Mucosa of stomach (tissue), 1 donor: ENCODE measurements around the gene OR56B1.
"Not testable (repeated sequence)": the region's sequence is repeated elsewhere in the genome, so short reads cannot be mapped to it uniquely, and the experiment has no call there.

ENCODE experiments used
- H3K27me3 ChIP-seq: one replicate; pipeline ENCODE4 v1.7.0; 2013; ENCODE audit warnings: mild to moderate bottlenecking, low read length; ENCODE audit not compliant: control insufficient read depth, insufficient read depth
- H3K36me3 ChIP-seq: one replicate; pipeline ENCODE4 v1.7.0; 2013; ENCODE audit warnings: low read length; ENCODE audit not compliant: control insufficient read depth, insufficient read depth
- H3K4me1 ChIP-seq: one replicate; pipeline ENCODE4 v1.7.0; 2013; ENCODE audit warnings: mild to moderate bottlenecking, low read length; ENCODE audit not compliant: control insufficient read depth, insufficient read depth
- H3K4me3 ChIP-seq: one replicate; pipeline ENCODE4 v1.7.0; 2013; ENCODE audit warnings: low read length
- H3K9ac ChIP-seq: one replicate; pipeline ENCODE4 v1.7.0; 2013; ENCODE audit warnings: mild to moderate bottlenecking, low read length, moderate library complexity
- H3K9me3 ChIP-seq: one replicate; pipeline ENCODE4 v1.7.0; 2013; ENCODE audit warnings: mild to moderate bottlenecking, low read length, moderate library complexity; ENCODE audit not compliant: control insufficient read depth
- donor health status: Pancreatic carcinoma.

Gene OR56B1

GRCh38 chr11:5701055-5701577, 35.1 kb upstream of the OR56B1 start:
- H3K4me3 ChIP-seq = no peak overlapping the region
- no peak overlapping the region for H3K9ac ChIP-seq
- no peaks in the 10 kb centered on the region for H3K36me3 ChIP-seq
- no peaks in the 10 kb centered on the region for H3K4me1 ChIP-seq
- H3K9me3 ChIP-seq = no peaks in the 10 kb centered on the region
- H3K27me3 ChIP-seq = no peaks in the 10 kb centered on the region

DNA sequence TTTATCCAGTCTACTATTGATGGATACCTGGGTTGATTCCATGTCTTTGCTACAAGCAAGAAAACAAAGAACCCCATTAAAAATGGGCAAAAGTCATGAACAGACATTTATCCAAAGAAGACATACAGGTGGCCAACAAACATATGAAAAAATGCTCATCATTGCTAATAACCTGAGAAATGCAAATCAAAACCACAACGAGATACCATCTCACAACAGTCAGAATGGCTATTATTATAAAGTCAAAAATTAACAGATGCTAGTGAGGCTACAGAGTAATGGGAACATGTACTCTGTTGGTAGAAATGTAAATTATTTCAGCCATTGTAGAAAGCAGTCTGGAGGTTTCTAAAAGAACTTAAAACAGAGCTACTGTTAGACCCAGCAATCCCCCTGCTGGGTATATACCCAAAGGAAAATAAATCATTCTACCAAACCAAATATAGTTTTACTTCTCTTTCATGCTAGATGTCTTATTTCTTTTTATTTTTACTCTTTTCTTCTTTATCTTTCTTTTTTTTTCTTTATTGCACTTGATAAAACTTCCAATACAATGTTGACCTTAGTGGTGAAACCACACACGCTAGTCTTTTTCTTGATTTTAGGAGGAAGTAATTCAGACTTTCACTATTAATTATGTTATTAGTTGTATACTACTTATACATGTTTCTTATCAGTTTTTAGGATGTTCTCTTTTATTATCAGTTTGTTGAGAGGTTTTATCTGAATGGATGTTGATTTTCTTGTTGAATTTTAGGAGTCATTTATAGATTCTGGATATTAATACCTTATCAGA, 32.3 kb upstream of the OR56B1 start:
- Histone ChIP-seq H3K9ac (no peak overlapping the region), H3K4me3 (no peak overlapping the region), H3K9me3 (no peaks in the 10 kb centered on the region), H3K27me3 (no peaks in the 10 kb centered on the region), H3K4me1 (no peaks in the 10 kb centered on the region), H3K36me3 (no peaks in the 10 kb centered on the region)

DNA sequence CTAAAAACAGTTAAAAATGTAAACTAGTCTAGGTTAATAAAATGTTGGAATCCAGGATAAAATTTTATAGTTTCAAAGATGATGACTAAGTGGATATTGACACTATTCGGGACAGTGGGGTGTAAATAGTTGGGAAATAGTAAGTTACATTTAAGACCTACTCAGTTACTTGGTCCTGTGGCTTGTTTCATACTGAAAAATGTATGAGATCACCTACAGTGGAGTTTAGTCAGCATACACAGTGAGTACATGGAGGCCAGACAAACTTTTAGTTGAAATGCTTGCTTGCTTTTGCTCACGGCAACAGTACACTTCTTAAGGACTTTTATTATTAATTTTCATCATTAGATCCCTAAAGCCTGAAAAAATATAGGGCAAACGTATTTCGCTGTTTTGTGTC, 30.6 kb upstream of the OR56B1 start:
- no peak overlapping the region for H3K4me3 ChIP-seq
- no peaks in the 10 kb centered on the region for H3K36me3 ChIP-seq
- no peaks in the 10 kb centered on the region for H3K9me3 ChIP-seq
- H3K9ac ChIP-seq = no peak overlapping the region
- H3K27me3 ChIP-seq = no peaks in the 10 kb centered on the region
- H3K4me1 ChIP-seq = no peaks in the 10 kb centered on the region

DNA sequence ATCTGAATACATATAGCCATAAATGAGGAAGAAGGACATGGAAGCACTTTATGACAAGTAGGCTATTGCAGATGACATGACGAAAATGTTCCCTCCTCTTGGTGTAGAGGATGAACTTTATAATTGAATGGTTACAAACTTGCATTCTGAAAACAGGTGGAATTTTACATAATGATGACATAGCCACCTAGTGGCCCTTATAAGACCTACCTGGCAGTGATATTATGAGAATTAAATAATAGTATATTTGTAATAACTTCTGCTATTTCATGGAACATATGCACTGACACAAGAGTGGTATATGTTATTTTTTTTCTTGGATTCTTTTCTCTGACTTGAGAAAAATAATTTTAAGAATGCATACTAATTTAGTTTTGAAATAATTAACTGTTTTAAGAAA, 23.7 kb upstream of the OR56B1 start:
- Histone ChIP-seq H3K9ac (no peak overlapping the region), H3K27me3 (no peaks in the 10 kb centered on the region), H3K4me3 (no peak overlapping the region), H3K9me3 (no peaks in the 10 kb centered on the region), H3K4me1 (no peaks in the 10 kb centered on the region), H3K36me3 (no peaks in the 10 kb centered on the region)

GRCh38 chr11:5713695-5714094, 22.6 kb upstream of the OR56B1 start:
- no peak overlapping the region for H3K9ac ChIP-seq
- H3K36me3 ChIP-seq = no peaks in the 10 kb centered on the region
- H3K4me1 ChIP-seq = no peaks in the 10 kb centered on the region

GRCh38 chr11:5716518-5716917, 19.7 kb upstream of the OR56B1 start:
- not testable (repeated sequence) for H3K9ac ChIP-seq, H3K4me1 ChIP-seq, H3K36me3 ChIP-seq, H3K4me3 ChIP-seq, H3K9me3 ChIP-seq, H3K27me3 ChIP-seq

More at GRCh38 chr11:5713695-5714094, 22.6 kb upstream of the OR56B1 start:
- Histone ChIP-seq H3K9me3 (no peaks in the 10 kb centered on the region), H3K27me3 (no peaks in the 10 kb centered on the region), H3K4me3 (no peak overlapping the region)

GRCh38 chr11:5719703-5720495, 16.3 kb upstream of the OR56B1 start:
- Histone ChIP-seq H3K36me3 (no peaks in the 10 kb centered on the region), H3K4me3 (no peak overlapping the region), H3K9me3 (no peaks in the 10 kb centered on the region), H3K4me1 (no peaks in the 10 kb centered on the region), H3K27me3 (no peaks in the 10 kb centered on the region), H3K9ac (no peak overlapping the region)

GRCh38 chr11:5722622-5723021, 13.6 kb upstream of the OR56B1 start:
- H3K27me3 ChIP-seq = no peaks in the 10 kb centered on the region
- no peaks in the 10 kb centered on the region for H3K36me3 ChIP-seq
- no peaks in the 10 kb centered on the region for H3K9me3 ChIP-seq
- no peak overlapping the region for H3K9ac ChIP-seq
- H3K4me1 ChIP-seq = no peaks in the 10 kb centered on the region
- no peak overlapping the region for H3K4me3 ChIP-seq

GRCh38 chr11:5726351-5726750, 9.9 kb upstream of the OR56B1 start:
- Histone ChIP-seq H3K4me1 (no peaks in the 10 kb centered on the region), H3K4me3 (no peak overlapping the region), H3K9ac (no peak overlapping the region), H3K9me3 (no peaks in the 10 kb centered on the region), H3K27me3 (no peaks in the 10 kb centered on the region), H3K36me3 (no peaks in the 10 kb centered on the region)

DNA sequence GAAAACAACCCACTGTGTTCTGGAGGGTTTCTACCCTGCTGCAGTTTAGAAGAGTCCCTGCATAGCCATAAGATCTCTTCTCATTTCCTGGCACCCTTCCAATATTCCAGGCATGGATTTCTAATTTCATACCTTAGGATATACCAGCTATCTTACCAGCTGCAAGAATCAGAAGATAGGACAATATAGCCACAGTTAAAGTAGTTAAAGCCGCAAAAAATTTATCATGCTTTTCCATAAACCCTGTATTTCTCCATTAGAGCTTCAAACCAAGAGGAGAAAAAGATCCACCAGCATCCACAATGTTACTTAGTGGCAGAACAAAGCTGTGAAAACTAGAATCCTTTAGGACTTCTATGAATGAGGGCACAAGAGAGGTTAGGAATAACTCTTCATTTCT, 8.6 kb upstream of the OR56B1 start:
- Histone ChIP-seq H3K27me3 (no peaks in the 10 kb centered on the region), H3K36me3 (no peaks in the 10 kb centered on the region), H3K4me3 (no peak overlapping the region), H3K4me1 (no peaks in the 10 kb centered on the region), H3K9ac (no peak overlapping the region), H3K9me3 (no peaks in the 10 kb centered on the region)

- Histone ChIP-seq H3K4me1 (no peaks in the 10 kb centered on the region), H3K9me3 (no peaks in the 10 kb centered on the region), H3K27me3 (no peaks in the 10 kb centered on the region), H3K36me3 (no peaks in the 10 kb centered on the region), H3K9ac (no peak overlapping the region), H3K4me3 (no peak overlapping the region)
Observed at GRCh38 chr11:5737091-5737490, 843 bp downstream of the OR56B1 start.

- H3K4me3 ChIP-seq = no peak overlapping the region
Observed at GRCh38 chr11:5737670-5738392, 1.6 kb downstream of the OR56B1 start.

More at GRCh38 chr11:5737670-5738392, 1.6 kb downstream of the OR56B1 start:
- Histone ChIP-seq H3K36me3 (no peaks in the 10 kb centered on the region), H3K9ac (no peak overlapping the region), H3K27me3 (no peaks in the 10 kb centered on the region), H3K9me3 (no peaks in the 10 kb centered on the region), H3K4me1 (no peaks in the 10 kb centered on the region)
